Smooth muscle cell of the brain vasculature (primary cell): ENCODE data around the gene LRRC3.
"Not testable (repeated sequence)": the region's sequence is repeated elsewhere in the genome, so short reads cannot be mapped to it uniquely, and the experiment has no call there.

Experiments used
- DNase-seq: peaks from one replicate; pipeline ENCODE4 v3.0.0-alpha.2; 2012; ENCODE audit warnings: low read depth, low spot score

Gene LRRC3, protein sequence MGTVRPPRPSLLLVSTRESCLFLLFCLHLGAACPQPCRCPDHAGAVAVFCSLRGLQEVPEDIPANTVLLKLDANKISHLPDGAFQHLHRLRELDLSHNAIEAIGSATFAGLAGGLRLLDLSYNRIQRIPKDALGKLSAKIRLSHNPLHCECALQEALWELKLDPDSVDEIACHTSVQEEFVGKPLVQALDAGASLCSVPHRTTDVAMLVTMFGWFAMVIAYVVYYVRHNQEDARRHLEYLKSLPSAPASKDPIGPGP

DNA sequence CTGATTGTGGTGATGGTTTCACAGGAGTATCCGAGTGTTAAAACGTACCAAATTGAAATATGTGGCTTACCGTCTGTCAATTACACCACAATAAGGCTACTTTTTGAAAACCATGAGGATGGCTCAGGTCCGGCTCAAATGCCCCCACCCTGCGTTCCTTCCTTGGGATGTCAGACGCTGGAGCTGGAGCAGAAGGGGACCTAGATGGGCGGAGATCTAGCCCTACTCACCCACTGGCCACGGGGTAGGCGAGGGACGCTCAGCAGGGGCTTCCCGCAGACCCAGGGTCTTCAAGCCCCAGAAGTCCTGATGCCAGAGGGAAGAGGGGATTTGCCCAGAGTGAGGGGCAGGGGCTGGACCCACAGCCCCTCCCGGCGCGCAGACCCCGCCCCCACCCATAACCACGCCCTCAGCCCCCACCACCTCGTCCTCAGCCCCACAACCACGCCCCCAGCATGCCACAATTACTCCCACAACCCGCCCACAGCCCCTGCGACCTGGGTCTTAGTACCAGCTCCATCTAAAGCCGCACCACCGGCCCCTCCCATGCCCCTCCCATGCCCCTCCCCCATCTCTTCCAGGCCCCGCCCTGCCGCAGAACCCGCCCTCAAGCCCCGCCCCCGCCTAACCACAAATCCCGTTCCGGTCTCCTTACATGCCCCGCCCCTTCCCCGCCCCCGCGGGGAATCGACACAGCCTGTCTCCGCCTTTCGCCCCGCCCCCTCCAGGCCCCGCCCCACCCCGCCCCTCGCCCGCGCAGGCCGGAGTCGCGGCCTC, at the start of gene LRRC3:
Gene LRRC3, plus strand, starts transcription at position 764 of the 777 bp plus-strand sequence. CDS start 1,135 bp downstream, outside the sequence.
- peak; percentile 47 for DNase-seq

DNA sequence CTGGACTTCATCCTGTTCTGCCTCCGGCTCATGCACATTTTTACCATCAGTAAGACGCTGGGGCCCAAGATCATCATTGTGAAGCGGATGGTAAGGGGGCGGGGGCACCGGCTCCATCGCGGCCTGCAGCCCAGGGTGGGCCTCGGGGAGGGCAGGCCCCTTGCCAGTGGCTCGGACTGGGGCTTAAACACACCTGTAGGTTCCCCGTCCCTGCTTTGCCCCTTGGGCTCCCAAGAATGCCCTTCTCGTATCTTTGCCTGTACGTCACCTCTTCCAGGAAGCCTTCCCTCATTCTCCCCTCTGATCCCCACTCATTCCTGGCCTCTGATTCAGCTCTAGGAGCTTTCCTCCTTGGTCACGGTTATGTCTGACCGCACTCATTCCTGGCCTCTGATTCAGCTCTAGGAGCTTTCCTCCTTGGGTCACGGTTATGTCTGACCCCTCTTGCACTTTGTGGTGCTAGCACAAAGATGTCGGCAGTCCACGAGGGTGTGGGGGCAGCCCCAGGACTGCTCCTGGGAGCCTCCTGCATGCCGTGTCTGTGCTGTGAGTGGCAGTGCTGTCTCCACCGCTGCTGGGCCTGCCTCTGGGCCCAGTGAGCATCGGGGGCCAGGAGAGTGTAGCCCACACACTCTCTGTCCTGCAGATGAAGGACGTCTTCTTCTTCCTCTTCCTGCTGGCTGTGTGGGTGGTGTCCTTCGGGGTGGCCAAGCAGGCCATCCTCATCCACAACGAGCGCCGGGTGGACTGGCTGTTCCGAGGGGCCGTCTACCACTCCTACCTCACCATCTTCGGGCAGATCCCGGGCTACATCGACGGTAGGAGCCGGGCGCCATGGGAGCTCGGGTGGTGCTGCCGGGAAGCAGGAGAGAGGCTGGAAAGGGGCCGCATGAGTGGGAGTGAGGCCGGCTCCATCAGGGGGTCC, 49.1 kb upstream of the LRRC3 start:
- no peak for DNase-seq

DNA sequence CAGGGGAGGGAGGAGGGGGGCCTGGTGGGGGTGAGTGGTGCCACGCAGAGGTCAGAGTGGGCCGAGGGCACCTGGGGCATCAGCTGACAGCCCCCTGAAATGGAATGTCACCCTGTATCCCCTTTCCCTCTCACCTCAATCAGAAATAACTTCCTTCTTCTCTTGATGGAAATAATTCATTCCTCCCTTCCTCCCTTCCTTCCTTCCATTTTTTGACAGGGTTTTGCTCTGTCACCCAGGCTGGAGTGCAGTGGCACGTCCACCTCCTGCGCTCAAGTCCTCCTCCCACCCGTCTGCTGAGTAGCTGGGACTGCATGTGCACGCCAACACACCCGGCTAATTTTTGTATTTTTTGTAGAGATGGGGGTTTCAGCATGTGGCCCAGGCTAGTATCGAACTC, 48.4 kb upstream of the LRRC3 start:
- DNase-seq = no peak

DNA sequence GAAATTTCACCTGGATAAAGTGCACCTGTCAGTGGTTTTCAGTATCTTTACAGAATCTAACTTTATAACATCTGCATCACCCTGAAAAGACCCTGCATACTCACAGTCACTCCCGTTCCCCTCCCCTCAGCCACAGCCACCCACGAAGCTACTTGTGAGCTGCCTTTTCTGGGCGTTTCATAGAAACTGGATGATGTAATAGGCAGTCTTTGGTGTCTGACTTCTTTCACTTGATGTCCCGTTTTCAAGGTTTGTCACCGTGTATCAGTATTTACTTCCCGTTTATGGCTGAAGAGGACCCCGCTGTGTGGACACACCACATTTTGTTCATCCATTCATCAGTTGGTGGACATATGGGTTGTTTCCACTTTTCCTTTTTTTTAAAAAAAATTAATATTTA, 47.8 kb upstream of the LRRC3 start:
- no peak for DNase-seq

DNA sequence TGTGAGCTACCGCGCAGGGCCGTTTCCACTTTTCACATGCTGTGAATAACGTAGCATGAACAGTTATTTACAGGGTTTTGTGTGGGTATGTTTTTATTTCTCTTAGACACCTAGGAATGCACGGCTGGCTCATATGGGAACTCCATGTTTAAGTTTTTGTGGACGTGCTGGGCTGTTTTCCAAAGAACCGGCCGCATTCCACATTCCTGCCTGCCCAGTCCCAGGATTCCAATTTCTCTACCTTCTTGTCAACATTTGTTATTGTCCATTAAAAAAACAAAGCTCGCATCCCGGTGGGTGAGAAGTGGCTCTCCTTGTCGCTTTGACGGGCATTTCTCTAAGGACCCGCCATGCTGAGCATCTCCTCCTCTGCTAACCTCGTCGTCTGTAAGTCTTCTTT, 47.1 kb upstream of the LRRC3 start:
- DNase-seq = no peak

DNA sequence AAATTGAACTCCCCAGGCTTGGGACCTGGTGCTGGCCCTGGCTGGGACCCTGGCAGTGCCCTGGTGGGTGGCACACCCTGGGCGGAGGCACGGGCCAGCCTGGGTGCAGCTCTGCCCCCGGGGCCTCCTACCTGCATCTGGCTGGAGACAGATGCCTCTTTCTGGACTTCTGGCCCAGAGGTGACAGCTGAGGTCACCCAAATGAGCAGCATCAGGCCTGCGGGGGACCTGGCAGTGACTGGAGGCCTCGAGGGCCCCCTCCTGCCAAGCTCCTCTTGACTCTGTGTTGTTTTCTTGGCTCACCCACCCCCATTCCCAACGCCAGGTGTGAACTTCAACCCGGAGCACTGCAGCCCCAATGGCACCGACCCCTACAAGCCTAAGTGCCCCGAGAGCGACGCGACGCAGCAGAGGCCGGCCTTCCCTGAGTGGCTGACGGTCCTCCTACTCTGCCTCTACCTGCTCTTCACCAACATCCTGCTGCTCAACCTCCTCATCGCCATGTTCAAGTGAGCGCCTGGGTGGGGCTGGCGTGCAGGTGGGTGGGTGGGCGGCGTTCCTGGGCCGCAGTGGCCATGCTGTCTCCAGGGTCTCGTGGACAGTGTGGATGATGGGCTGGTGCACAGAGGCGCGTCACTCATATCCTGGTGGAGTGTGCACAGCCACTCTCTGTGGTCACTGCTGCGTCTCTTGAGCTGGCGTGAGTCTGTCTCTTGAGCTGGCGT, 41.6 kb upstream of the LRRC3 start:
- no peak for DNase-seq

DNA sequence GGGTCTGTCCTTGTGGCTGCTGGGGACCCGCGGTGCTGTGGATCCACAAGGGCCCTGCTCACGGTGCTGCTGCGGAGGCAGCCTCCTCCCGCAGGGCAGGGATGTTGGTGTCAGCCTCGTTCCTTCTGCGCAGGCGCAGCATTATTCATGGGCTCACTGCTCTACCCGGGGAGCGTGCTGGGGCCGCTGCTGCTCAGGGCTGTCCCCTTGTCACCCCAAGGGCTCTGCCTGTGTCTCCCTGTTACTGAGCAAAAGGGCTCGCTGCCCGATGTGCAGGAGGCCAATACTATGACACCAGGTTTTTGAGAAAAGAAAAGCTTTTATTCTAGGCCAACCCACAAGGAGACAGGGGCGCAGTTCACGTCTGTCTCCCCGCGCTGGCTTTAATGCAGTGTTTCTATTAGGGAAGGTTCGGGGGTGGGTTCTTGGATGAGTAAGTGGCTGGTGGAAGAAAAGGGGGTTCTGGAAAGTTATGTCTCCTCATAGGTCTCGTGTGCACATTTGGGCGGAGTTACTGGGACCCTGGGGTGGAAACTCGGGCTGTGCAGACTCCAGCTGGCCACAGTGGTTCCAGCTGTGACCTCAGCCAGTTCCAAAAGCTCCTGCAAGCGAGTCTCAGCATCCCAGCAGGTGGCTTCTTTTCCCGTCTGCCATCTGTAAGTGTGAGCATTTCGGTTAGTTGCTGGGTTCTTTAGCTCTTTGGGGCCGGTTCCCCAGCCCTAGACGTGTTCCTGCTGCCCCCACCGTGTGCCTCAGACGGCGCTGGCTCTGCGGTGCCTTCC, 40.8 kb upstream of the LRRC3 start:
- DNase-seq = no peak

DNA sequence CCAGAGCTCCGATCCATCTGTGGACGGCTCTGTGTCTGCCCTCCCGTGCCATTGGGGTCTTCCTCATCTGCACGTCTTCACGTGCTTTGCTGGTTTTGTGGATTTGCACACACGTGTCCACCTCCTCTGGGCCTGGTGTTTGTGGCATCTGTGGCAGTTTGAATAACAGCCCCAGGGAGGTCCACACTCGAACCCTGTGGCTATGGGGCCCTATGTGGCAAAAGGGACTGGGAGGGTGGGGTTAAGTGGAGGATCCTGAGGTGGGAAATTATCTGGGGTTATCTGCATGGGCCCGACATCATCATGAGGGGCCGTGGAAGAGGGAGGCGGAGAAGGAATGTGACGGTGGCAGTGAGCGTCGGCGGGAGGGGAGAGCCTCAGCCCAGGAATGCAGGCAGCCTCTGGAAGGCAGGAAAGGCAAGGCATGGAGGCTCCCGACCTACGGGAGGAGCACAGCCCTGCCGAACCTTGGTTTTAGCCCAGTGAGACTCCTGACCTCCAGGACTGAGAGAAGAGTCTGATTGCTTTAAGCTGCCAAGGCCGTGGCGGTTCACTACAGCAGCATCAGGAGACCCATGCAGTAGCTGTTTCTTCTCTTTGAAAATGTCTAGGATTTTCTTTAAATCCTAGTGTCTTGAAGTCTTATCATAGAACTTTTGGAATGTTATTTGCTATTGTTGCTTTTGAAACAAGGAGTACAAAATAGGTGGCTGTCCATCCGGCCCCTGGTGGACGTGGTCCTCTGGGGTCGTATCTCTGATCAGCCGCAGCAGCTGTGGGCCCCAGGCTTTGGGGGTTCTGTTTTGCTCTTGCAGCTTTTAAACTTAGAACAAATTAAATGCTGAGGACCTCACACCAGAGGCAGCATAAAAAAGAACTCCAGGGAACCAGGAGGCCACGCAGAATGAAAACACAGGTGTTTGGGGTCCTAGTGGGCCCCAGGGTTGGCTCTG, 40.0 kb upstream of the LRRC3 start:
- DNase-seq = no peak

DNA sequence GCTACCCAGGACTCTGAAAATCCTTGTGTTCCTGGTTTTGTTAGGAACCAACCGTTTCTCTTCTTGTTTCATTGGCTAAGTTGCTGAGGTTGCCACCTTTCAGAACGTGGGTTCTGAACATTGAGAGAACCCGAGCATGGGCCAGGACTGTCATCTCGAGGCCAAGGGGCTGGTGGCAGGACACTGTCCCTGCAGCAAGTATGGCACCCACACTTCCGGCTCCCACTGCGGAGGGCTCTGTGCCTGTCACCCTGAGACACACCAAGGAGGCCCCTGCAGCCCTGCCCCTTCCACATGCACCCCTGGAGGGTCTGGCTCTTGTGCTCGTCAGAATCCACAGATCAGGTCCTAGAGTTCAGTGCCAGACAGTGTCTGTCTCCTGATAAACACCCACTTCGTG, 39.1 kb upstream of the LRRC3 start:
- DNase-seq = no peak

DNA sequence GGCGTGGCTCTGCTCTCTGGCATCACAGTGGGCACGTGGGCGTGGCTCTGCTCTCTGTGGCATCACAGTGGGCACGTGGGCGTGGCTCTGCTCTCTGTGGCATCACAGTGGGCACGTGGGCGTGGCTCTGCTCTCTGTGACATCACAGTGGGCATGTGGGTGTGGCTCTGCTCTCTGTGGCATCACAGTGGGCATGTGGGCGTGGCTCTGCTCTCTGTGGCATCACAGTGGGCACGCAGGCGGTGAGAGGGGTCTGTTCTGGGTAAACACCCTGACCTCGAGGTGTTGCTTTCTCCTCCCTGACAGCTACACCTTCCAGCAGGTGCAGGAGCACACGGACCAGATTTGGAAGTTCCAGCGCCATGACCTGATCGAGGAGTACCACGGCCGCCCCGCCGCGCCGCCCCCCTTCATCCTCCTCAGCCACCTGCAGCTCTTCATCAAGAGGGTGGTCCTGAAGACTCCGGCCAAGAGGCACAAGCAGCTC, 37.6 kb upstream of the LRRC3 start:
- not testable (repeated sequence) for DNase-seq

DNA sequence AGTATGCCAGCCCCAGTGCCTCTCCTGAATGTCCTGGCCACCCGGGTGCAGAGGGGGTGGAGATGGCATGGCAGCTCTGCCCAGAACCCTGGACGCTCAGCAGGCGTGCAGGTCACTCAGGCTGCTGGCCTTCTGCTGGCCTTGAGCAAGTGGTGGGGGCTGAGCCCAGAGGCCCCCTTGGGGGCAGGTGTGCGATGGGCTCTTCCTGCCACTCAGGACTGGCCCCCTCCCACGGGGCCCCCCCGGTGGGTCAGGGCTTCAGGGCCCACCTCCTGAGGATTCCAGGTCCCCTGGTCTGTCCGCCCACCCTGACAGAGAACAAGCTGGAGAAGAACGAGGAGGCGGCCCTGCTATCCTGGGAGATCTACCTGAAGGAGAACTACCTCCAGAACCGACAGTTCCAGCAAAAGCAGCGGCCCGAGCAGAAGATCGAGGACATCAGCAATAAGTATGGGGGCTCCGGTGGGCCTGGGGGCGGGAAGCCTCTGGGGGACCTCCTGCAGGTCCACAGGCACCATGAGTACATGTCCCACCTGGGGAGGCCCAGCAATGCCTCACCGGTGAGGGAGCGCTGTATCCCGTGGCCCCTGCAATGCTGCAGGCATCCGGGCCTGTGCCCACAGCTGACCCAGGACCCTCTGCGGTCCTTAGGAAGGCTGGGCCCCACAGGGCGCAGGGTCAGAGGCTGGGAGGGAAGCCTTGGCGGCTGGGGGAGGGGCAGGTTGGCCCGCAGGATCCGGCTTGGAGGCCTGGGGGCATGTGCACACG, 37.0 kb upstream of the LRRC3 start:
- no peak for DNase-seq

DNA sequence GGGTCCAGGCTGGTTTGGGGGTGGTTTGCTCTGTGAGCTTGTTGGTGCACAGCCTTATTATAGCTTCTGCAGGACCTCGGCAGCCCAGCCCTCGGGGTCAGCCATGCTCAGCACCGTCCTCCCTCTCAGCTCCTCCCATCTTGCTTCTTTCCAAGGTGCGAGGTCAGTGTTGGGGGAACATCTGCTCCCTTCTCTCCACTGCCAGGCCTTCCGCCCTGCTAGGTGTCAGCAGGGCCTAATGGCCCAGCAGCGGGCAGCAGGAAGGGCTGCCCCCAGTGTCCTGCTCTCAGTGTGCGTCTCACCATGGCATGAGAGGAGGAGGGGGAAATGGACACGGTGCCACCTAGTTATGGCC, 36.5 kb upstream of the LRRC3 start:
- no peak for DNase-seq

DNA sequence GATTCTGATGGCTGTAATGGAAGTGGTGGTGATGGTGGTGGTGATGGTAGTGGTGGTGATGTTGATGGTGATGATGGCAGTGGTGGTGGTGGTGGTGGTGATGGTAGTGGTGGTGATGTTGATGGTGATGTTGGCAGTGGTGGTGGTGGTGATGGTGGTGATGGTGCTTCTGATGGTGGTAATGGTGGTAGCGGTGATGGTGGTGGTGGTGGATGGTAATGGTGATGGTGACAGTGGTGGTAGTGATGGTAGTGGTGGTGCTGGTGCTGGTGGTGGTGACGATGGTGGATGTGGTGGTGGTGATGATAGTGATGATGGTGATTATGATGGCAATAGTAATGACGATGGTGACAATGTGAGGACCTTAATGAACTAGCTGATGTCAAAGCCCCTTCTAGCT, 35.6 kb upstream of the LRRC3 start:
- no peak for DNase-seq

DNA sequence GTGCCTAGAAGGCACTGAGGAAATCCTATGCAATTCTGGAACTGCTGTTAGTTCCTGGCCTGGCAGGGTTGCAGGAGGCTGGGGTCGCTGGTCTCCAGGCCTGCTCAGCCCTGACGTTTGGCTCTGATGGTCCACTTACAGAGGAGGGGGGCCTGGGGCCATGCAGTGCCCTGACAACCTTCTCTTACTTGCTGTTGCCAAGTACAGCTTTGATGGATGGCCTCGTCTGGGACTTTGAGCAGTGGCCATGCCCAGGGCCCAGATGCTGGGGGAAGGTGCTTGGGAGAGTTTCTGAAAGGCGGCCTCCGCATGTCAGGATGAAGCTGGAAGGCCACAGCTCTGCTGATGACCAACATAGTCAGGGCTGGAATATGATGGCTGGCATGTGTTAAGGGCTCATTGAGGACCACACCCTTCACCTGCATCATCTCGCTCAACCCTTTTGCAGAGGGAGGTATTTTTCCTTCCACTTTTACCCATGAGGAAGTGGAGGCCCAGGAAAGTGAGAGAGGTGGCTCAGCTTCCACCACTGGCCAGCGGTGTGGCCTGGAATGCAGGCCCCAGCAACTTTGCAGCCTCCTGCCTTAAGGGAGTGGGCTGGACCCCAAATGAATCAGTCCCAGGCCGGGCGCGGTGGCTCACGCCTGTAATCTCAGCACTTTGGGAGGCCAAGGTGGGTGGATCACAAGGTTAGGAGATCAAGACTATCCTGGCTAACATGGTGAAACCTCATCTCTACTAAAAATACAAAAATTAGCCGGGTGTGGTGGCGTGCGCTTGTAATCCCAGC, 34.7 kb upstream of the LRRC3 start:
- no peak for DNase-seq

DNA sequence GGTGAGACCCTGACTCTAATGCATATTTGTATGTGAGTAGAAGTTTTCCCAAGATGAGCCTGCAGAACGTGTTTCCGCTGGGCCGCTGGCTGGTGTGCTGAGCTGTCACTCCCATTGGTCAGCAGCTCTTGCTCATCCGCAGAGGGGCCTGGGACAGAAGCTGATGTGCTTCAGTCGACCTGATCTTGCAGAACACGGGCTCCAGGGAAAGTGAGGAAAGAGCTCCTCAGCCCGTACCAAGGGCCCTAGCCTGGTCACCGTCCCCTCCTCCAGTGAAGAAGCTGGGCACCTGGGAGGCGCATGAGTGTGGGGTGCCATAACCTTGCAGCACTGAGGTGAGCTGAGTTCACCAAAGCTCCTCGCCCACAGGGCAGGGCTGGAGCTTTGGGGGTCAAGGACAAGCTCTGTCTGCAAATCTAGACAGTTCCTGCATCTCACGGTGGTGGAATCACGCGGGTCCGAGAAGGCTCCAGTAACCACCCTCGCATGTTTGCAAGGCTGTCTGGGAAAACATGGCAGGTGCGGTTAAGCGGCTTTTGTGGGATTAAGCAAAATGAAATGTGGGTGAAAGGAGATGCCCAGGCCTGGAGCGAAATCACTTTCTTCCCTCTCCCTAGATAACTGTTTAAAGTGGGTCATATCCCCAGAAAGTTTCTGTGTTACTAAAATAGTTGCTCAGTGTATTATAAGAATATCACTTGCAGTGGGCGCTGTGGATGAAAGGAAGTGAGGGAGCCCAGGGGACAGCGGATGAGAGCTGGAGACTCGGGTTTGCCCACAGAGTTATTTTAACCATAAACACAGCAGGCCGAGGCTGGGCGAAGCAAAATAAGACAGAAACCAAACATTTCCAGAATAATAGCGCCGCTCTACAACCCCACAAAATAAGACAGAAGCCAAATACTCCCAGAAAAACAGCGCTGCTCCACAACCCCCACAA, 33.1 kb upstream of the LRRC3 start:
- DNase-seq = no peak

DNA sequence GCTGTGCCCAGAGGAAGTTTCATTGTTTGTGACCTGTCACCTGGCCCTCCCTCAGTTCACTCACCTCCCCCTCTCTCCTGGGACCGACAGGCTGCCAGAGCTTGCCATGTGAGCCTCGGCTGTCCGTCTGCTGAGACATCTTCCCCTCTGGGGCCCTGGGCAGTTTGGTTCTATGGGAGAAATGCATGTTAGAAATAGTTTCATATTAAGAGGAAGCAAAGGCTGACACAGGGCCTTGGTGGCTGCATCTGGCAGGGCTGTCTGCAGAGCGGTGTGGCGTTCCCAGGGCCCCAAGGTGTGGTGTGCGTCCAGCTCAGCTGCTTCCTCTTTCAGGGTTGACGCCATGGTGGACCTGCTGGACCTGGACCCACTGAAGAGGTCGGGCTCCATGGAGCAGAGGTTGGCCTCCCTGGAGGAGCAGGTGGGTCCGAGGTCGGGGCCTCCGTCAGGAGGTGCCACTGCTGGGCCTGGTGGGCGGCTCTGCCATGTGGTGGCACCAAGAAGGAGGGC, 31.9 kb upstream of the LRRC3 start:
- DNase-seq = no peak
